ENCODE data around the gene AFP.

DNA sequence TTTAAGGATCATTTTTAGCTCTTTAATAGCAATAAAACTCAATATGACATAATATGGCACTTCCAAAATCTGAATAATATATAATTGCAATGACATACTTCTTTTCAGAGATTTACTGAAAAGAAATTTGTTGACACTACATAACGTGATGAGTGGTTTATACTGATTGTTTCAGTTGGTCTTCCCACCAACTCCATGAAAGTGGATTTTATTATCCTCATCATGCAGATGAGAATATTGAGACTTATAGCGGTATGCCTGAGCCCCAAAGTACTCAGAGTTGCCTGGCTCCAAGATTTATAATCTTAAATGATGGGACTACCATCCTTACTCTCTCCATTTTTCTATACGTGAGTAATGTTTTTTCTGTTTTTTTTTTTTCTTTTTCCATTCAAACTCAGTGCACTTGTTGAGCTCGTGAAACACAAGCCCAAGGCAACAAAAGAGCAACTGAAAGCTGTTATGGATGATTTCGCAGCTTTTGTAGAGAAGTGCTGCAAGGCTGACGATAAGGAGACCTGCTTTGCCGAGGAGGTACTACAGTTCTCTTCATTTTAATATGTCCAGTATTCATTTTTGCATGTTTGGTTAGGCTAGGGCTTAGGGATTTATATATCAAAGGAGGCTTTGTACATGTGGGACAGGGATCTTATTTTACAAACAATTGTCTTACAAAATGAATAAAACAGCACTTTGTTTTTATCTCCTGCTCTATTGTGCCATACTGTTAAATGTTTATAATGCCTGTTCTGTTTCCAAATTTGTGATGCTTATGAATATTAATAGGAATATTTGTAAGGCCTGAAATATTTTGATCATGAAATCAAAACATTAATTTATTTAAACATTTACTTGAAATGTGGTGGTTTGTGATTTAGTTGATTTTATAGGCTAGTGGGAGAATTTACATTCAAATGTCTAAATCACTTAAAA lies 16.6 kb upstream of the AFP start:
- TF ChIP-seq CTCF (IDR thresholded peaks at IDR 0.05; ENCODE audit: insufficient read depth, low read length, poor library complexity, severe bottlenecking) (no peak), EZH2phosphoT487 (conservative IDR thresholded peaks at IDR 0.05; ENCODE audit: low read length) (no peak)
